Right lobe of liver (tissue), 6 donors: ENCODE results near the gene IFI27L1. TPM values are rescaled to one million over a fixed set of nuclear protein-coding genes. Genes with fewer than 3 reads are reported as not detected.
A peak's percentile ranks its signal among the peaks of the same experiment; 100 is the strongest.

ENCODE experiments used
- ATAC-seq, 4 donors: fragments of 200-7000 bp; cut with Tn5 transposase; one replicate each; pipeline ENCODE4 v1.9.1; 2020; ENCODE audit warnings: mild to moderate bottlenecking in 4 of 4, moderate library complexity in 4 of 4
- DNase-seq, 3 donors: peaks; one replicate each; pipeline ENCODE4 v3.0.0-alpha.2; 2020
- H3K27ac ChIP-seq, 3 donors: fragments of 200-600 bp; one replicate each; pipeline ENCODE4 v1.8.0; 2022
- H3K27me3 ChIP-seq, 2 donors: fragments of 200-600 bp; one replicate each; pipeline ENCODE4 v1.8.0; 2022
- H3K36me3 ChIP-seq, 4 donors: fragments of 200-600 bp; sonication (generic) in 1 of 4; one replicate each; pipeline versions ENCODE4 v1.5.1 to v1.8.0; 2017 to 2022; ENCODE audit warnings: control low read depth in 1 of 4
- H3K4me1 ChIP-seq, 4 donors: fragments of 200-600 bp; sonication (generic) in 1 of 4; one replicate each; pipeline versions ENCODE4 v1.5.1 to v1.8.0; 2017 to 2022; ENCODE audit warnings: control low read depth in 1 of 4
- H3K4me3 ChIP-seq, 3 donors: fragments of 200-600 bp; one replicate each; pipeline ENCODE4 v1.8.0; 2022
- H3K9me3 ChIP-seq, 4 donors: fragments of 200-600 bp; sonication (generic) in 1 of 4; one replicate each; pipeline versions ENCODE4 v1.5.1 to v1.8.0; 2017 to 2022; ENCODE audit warnings: control low read depth in 1 of 4
- POLR2A ChIP-seq: fragments of 450-650 bp; IDR thresholded peaks from one replicate; pipeline ENCODE4 v1.6.1; 2017; ENCODE audit warnings: antibody characterized with exemption, mild to moderate bottlenecking
- WGBS: methylation state at CpG from one replicate; pipeline ENCODE4 v1.1.6; 2018; ENCODE audit warnings: low coverage, low lambda C conversion rate; ENCODE audit not compliant: insufficient coverage; ENCODE audit errors: missing lambda C conversion rate; 5-methylcytosine and 5-hydroxymethylcytosine counted together
- intact Hi-C, 2 donors: fragments of 100-400 bp; cut with DNase I; formaldehyde crosslinking; loops; one replicate each; pipeline versions ENCODE4 v1.11.2 to v1.14.1; 2022
- total RNA-seq, 6 experiments: library from RNA; depleted of rRNA in 2 of 6; stranded (reverse); fragments of >200 nt in 2 of 6; fragmentation: NEBNext Ultra II Directional in 3 of 6; extraction: Animal tissue kit (Norgen Biotek cat#: 25700) in 3 of 6; gene quantifications; one replicate each; pipeline versions ENCODE4 v1.1.0 to v1.2.4, GENCODE V29; 2016 to 2023
- TF ChIP-seq, protein P1 (sequence below), 4 donors: fragments of 200-600 bp in 3 of 4; fragments of 450-650 bp in 1 of 4; IDR thresholded peaks; one replicate each; pipeline versions ENCODE4 v1.5.1 to v1.8.0; 2016 to 2022; ENCODE audit warnings: antibody characterized with exemption in 4 of 4, mild to moderate bottlenecking in 2 of 4
- donor health status: DM: no; HTN: yes; CAD: no.
- donor health status: DM: no; HTN: no; CAD: no.
- donor health status: DM: no; HTN: no; CAD: no.
- donor health status: DM: no; HTN: yes; CAD: no.
- donor health status: DM: no; HTN: yes; CAD: no.

IFI27L1 gene
- total RNA-seq, 6 experiments from 2014 or later = 2.6 to 8.2 (median 5.3) TPM

DNA sequence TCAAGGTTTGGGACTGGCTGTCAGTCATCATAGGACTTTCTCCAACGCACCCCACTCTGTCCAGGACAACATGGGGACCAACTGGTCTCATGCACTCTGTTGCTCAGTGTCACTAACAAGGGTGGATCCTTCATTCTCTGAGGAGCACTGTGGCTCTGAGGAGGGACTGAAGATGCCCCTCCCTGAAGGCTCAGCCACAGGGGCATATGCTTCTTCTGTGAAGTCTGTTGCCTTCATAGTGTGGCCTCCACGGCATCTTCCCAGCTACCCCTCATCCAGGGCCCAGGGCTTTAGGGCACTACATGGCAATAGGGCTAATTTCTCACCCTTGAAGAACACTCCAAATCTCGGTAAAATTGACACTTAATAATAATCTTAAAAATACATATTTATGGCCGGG, 62.6 kb downstream of the IFI27L1 start:
- WGBS = 77% methylated on average over 2 of the region's 4 CpGs
- Histone ChIP-seq H3K27ac (no peak overlapping the region), H3K9me3 (no peaks in the 10 kb centered on the region), H3K4me1 (no peaks in the 10 kb centered on the region), H3K36me3 (no peaks in the 10 kb centered on the region), H3K27me3 (no peaks in the 10 kb centered on the region), H3K4me3 (no peak overlapping the region)
- intact Hi-C loops = no loop called here
- TF ChIP-seq, protein P1, sequence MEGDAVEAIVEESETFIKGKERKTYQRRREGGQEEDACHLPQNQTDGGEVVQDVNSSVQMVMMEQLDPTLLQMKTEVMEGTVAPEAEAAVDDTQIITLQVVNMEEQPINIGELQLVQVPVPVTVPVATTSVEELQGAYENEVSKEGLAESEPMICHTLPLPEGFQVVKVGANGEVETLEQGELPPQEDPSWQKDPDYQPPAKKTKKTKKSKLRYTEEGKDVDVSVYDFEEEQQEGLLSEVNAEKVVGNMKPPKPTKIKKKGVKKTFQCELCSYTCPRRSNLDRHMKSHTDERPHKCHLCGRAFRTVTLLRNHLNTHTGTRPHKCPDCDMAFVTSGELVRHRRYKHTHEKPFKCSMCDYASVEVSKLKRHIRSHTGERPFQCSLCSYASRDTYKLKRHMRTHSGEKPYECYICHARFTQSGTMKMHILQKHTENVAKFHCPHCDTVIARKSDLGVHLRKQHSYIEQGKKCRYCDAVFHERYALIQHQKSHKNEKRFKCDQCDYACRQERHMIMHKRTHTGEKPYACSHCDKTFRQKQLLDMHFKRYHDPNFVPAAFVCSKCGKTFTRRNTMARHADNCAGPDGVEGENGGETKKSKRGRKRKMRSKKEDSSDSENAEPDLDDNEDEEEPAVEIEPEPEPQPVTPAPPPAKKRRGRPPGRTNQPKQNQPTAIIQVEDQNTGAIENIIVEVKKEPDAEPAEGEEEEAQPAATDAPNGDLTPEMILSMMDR (IDR thresholded peaks at IDR 0.05) = no peak
- no peak for TF ChIP-seq POLR2A
- DNase-seq (no peak), ATAC-seq (no peak)

DNA sequence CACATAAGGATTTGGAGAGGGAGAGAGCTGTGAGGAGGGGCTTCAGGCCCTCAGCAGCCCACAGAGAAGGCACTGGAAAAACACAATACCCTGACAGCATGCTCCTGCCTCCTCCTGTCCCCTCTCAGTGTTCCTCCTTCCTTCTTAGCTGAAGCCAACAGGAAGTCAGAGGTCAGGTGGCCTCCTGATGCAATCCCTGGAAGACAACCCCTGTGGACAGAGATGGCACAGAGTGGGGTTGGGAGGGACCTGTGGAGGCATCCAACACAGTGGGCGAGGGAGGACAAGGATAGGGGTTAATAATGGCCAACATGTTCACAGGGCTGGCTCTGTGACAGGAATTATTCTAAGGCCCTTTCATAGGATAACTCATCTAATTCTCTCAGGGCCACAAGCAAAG, 63.7 kb downstream of the IFI27L1 start:
- Histone ChIP-seq H3K9me3 (no peaks in the 10 kb centered on the region), H3K4me3 (no peak overlapping the region), H3K27ac (no peak overlapping the region), H3K4me1 (no peaks in the 10 kb centered on the region), H3K27me3 (no peaks in the 10 kb centered on the region), H3K36me3 (no peaks in the 10 kb centered on the region)
- peak; percentile 42 to 72 (median 60) for ATAC-seq
- DNase-seq = no peak
- TF ChIP-seq POLR2A = no peak
- TF ChIP-seq, protein P1 (IDR thresholded peaks at IDR 0.05) = no peak
- intact Hi-C loops = no loop called here
- 56% methylated on average over 1 of the region's 1 CpG for WGBS

DNA sequence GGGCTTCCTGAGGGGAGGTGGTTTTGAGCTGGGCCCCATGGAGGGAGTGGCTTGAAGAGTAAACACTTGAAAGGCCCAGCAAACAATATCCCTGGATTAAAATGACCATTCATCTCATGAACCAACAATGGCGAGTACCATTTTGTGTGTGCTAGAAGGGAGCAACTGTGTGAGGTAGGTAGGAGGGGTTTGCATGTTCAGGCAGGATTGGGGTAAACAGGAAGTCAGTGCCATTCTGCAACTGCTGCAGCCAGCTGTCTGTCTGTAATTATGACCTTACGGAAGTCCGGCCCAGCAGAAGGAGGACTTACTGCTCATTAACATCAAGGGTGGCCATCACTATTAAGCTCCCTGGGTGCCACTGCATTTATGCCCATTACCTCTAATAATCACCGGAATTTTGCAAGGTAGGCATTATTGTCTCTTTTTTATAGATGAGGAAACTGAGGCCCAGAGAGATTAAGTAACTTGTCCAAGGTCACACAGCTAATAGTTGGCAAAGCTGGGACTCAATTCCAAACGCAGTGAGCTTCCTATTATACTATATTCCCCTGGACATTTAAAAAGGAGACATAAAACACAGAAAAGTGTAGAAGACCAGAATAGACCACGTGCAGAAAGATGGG, 64.9 kb downstream of the IFI27L1 start:
- TF ChIP-seq POLR2A = no peak
- TF ChIP-seq, protein P1 (IDR thresholded peaks at IDR 0.05) = no peak
- H3K27me3 ChIP-seq = no peaks in the 10 kb centered on the region
- H3K27ac ChIP-seq = no peak overlapping the region
- H3K4me1 ChIP-seq = no peaks in the 10 kb centered on the region
- no peaks in the 10 kb centered on the region for H3K9me3 ChIP-seq
- H3K4me3 ChIP-seq = no peak overlapping the region
- 86% methylated on average over 6 of the region's 6 CpGs for WGBS
- no peaks in the 10 kb centered on the region for H3K36me3 ChIP-seq
- intact Hi-C loops = no loop called here
- DNase-seq = no peak
- ATAC-seq = no peak

Other genes starting within 250 kb of the IFI27L1 start
- not detected for gene FAM181A, start 154.0 kb upstream of the IFI27L1 start, total RNA-seq
- under 1 TPM; 0.20 to 0.59 (median 0.28) TPM for gene ASB2, start 104.7 kb upstream of the IFI27L1 start, total RNA-seq
- gene CCDC197, start 84.0 kb upstream of the IFI27L1 start, total RNA-seq = not detected
- 1 to 10 TPM in 2 of 6 experiments, under 1 TPM in 4; 0.59 to 3.7 (median 0.85) TPM for gene OTUB2, start 55.0 kb upstream of the IFI27L1 start, total RNA-seq
- 10 to 100 TPM; 47.8 to 74.0 (median 63.6) TPM for gene DDX24, start 108 bp upstream of the IFI27L1 start, total RNA-seq
- gene IFI27, start 29.4 kb downstream of the IFI27L1 start, total RNA-seq = 10 to 100 TPM; 10.0 to 32.5 (median 16.9) TPM
- gene IFI27L2, start 48.3 kb downstream of the IFI27L1 start, total RNA-seq = 1 to 10 TPM in 5 of 6 experiments, not detected in 1; 1.8 to 7.9 (median 4.1) TPM
- 1 to 10 TPM in 3 of 6 experiments, under 1 TPM in 3; 0.26 to 4.1 (median 1.2) TPM for gene PPP4R4, start 93.0 kb downstream of the IFI27L1 start, total RNA-seq
- gene SERPINA10, start 212.0 kb downstream of the IFI27L1 start, total RNA-seq = 100 to 1,000 TPM; 114 to 400 (median 239) TPM
- 100 to 1,000 TPM; 185 to 407 (median 236) TPM for gene SERPINA6, start 242.0 kb downstream of the IFI27L1 start, total RNA-seq